Lower lobe of right lung (tissue), 2 donors: Measurements from ENCODE around the gene RAB24. TPM values are rescaled to one million over a fixed set of nuclear protein-coding genes. Genes with fewer than 3 reads are reported as not detected.
"Not testable (repeated sequence)": the region's sequence is repeated elsewhere in the genome, so short reads cannot be mapped to it uniquely, and the experiment has no call there.

Experiments
- ATAC-seq, 2 donors: fragments of 200-7000 bp; cut with Tn5 transposase; one replicate each; pipeline ENCODE4 v1.9.1; 2020 to 2022; ENCODE audit warnings: mild to moderate bottlenecking in 2 of 2, moderate library complexity in 2 of 2
- DNase-seq: peaks from one replicate; pipeline ENCODE4 v3.0.0-alpha.2; 2020
- H3K27ac ChIP-seq: fragments of 200-600 bp; one replicate; pipeline ENCODE4 v1.8.0; 2022
- H3K27me3 ChIP-seq: fragments of 200-600 bp; one replicate; pipeline ENCODE4 v1.8.0; 2022; ENCODE audit warnings: low read depth
- H3K36me3 ChIP-seq: fragments of 200-600 bp; one replicate; pipeline ENCODE4 v1.8.0; 2022; ENCODE audit warnings: mild to moderate bottlenecking
- H3K4me1 ChIP-seq: fragments of 200-600 bp; one replicate; pipeline ENCODE4 v1.8.0; 2022
- H3K4me3 ChIP-seq: fragments of 200-600 bp; one replicate; pipeline ENCODE4 v1.8.0; 2022; ENCODE audit warnings: mild to moderate bottlenecking
- H3K9me3 ChIP-seq: fragments of 200-600 bp; one replicate; pipeline ENCODE4 v1.8.0; 2022
- intact Hi-C: fragments of 100-400 bp; cut with DNase I; formaldehyde crosslinking; loops from one replicate; pipeline ENCODE4 v1.11.0; 2022
- total RNA-seq: library from RNA; stranded (reverse); fragmentation: NEBNext Ultra II Directional; extraction: Animal tissue kit (Norgen Biotek cat#: 25700); gene quantifications from one replicate; pipeline ENCODE4 v1.2.1, GENCODE V29; 2021
- TF ChIP-seq, protein P1 (sequence below): fragments of 200-600 bp; IDR thresholded peaks from one replicate; pipeline ENCODE4 v1.8.0; 2022; ENCODE audit warnings: antibody characterized with exemption, mild to moderate bottlenecking
- donor health status: DM: no; HTN: yes; CAD: no; lungs with severe emphysema.

The RAB24 gene
- total RNA-seq, 1 donor from 2014 or later, result 41.6 TPM

DNA sequence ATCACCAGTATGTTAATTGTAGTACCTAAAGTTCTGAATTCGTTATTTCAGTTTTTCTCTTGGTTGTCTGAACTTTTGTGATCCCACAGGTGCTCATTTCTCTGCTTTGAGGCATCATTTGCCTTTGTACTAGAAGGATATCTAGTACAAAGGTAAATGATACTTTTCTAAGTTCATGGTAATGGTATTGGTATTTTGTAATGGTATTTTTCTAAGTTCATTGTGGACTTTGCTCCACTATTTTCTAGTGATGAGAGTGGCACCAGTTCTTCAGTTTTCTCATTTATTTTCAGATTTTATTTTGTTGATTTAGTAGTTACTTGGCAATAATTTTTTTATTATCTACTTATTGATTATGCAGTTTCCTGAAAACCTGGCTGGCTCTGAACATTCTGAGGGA lies 42.0 kb downstream of the RAB24 start:
- DNase-seq, result no peak
- H3K27me3 ChIP-seq, result no peaks in the 10 kb centered on the region
- H3K4me1 ChIP-seq, result no peaks in the 10 kb centered on the region
- H3K9me3 ChIP-seq, result no peaks in the 10 kb centered on the region
- no peak overlapping the region for H3K4me3 ChIP-seq
- TF ChIP-seq, protein P1, sequence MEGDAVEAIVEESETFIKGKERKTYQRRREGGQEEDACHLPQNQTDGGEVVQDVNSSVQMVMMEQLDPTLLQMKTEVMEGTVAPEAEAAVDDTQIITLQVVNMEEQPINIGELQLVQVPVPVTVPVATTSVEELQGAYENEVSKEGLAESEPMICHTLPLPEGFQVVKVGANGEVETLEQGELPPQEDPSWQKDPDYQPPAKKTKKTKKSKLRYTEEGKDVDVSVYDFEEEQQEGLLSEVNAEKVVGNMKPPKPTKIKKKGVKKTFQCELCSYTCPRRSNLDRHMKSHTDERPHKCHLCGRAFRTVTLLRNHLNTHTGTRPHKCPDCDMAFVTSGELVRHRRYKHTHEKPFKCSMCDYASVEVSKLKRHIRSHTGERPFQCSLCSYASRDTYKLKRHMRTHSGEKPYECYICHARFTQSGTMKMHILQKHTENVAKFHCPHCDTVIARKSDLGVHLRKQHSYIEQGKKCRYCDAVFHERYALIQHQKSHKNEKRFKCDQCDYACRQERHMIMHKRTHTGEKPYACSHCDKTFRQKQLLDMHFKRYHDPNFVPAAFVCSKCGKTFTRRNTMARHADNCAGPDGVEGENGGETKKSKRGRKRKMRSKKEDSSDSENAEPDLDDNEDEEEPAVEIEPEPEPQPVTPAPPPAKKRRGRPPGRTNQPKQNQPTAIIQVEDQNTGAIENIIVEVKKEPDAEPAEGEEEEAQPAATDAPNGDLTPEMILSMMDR, result no peak
- intact Hi-C loops, result no loop called here
- H3K27ac ChIP-seq, result no peak overlapping the region
- no peak for ATAC-seq
- peaks cover 97% of the 10 kb centered on the region for H3K36me3 ChIP-seq

DNA sequence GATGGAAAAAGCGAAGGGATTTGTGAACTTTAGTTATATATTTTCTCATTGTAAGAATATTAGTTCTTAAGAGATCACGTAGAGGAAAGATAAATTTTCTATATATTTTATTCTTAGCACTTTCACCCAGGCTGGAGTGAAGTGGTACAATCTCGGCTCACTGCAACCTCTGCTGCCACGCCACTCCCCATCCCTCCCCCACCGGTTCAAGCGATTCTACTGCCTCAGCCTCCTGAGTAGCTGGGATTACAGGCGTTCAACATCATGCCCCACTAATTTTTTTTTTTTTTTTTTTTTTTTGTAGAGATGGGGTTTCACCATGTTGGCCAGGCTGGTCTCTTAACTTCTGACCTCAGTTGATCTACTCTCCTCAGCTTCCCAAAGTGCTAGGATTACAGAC lies 42.6 kb downstream of the RAB24 start:
- H3K27ac ChIP-seq, result no peak overlapping the region
- H3K36me3 ChIP-seq, result peaks cover 97% of the 10 kb centered on the region
- ATAC-seq (no peak), DNase-seq (no peak)
- H3K27me3 ChIP-seq, result no peaks in the 10 kb centered on the region
- TF ChIP-seq, protein P1, result no peak
- H3K4me1 ChIP-seq, result no peaks in the 10 kb centered on the region
- no peak overlapping the region for H3K4me3 ChIP-seq
- H3K9me3 ChIP-seq, result no peaks in the 10 kb centered on the region
- intact Hi-C loops, result no loop called here

DNA sequence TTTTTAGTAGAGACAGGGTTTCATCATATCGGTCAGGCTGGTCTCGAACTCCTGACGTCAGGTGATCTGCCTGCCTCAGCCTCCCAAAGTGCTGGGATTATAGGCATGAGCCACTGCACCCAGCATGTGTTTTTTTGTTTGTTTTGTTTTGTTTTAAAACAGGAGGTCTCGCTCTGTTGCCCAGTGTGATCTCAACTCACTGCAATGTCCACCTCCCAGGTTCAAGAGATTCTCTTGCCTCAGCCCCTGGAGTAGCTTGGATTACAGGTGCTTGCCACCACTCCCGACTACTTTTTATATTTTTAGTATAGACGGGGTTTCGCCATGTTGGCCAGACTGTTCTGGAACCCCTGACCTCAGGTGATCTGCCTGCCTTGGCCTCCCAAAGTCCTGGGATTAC lies 44.8 kb downstream of the RAB24 start:
- intact Hi-C loops, H3K4me1 ChIP-seq, H3K27me3 ChIP-seq, H3K4me3 ChIP-seq, DNase-seq, H3K27ac ChIP-seq, ATAC-seq, H3K9me3 ChIP-seq: not testable (repeated sequence)
- peaks cover 97% of the 10 kb centered on the region for H3K36me3 ChIP-seq

DNA sequence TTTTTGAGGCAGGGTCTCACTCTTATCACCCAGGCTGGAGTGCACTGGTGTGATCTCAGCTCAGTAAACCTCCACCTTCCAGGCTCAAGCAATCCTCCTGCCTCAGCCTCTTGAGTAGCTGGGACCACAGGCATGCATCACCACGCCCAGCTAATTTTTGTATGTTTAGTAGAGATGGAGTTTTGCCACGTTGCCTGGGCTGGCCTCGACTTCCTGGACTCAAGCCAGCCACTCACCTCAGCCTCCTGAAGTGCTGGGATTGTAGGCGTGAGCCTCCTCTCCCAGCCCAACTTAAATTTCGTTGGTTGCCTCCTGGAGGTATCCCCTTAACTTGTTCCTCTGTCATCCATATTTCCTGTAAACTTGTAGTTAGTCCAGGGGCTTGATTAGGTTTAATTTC lies 47.2 kb downstream of the RAB24 start:
- DNase-seq (peak; percentile 63), ATAC-seq (peak; percentile 71 to 76)
- intact Hi-C loops, result no loop called here
- H3K27ac ChIP-seq, result no peak overlapping the region
- H3K4me1 ChIP-seq, result no peaks in the 10 kb centered on the region
- H3K9me3 ChIP-seq, result no peaks in the 10 kb centered on the region
- TF ChIP-seq, protein P1, result no peak
- no peak overlapping the region for H3K4me3 ChIP-seq
- peaks cover 97% of the 10 kb centered on the region for H3K36me3 ChIP-seq
- H3K27me3 ChIP-seq, result no peaks in the 10 kb centered on the region

DNA sequence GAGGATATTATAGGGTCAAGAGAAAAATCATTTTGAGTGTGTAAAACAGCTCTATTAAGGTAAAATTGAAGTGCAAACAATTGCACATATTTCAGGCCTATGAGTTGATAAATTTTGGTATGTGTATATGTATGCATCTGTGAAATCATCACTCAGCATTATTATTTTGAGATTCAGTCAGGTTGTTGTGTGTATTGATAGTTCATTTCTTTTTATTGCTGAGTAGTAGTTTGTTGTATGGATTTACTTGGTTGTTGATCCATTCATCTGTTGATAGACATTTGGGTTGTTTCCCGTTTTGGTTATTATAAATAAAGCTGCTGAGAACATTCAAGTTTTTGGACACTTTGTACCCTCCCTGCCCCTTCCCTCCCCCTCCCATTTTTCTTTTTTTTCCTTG lies 50.3 kb downstream of the RAB24 start:
- H3K4me1 ChIP-seq, result no peaks in the 10 kb centered on the region
- H3K4me3 ChIP-seq, result no peak overlapping the region
- no peak overlapping the region for H3K27ac ChIP-seq
- no peaks in the 10 kb centered on the region for H3K9me3 ChIP-seq
- intact Hi-C loops, result no loop called here
- TF ChIP-seq, protein P1, result no peak
- peaks cover 97% of the 10 kb centered on the region for H3K36me3 ChIP-seq
- H3K27me3 ChIP-seq, result no peaks in the 10 kb centered on the region
- DNase-seq (no peak), ATAC-seq (no peak)

Other genes with a start within 250 kb of the RAB24 start
- gene FGFR4, start 216.8 kb downstream of the RAB24 start, total RNA-seq, result 59.7 TPM
- gene NSD1, start 169.9 kb downstream of the RAB24 start, total RNA-seq, result 75.5 TPM
- 101 TPM for gene PRELID1, start 80 bp upstream of the RAB24 start, total RNA-seq
- gene MXD3, start 8.2 kb upstream of the RAB24 start, total RNA-seq, result 10.8 TPM
- 108 TPM for gene LMAN2, start 47.9 kb upstream of the RAB24 start, total RNA-seq
- gene RGS14, start 54.2 kb upstream of the RAB24 start, total RNA-seq, result 16.2 TPM
- not detected for gene SLC34A1, start 80.7 kb upstream of the RAB24 start, total RNA-seq
- gene PFN3, start 96.9 kb upstream of the RAB24 start, total RNA-seq, result not detected
- gene F12, start 105.8 kb upstream of the RAB24 start, total RNA-seq, result 0.80 TPM
- gene GRK6, start 123.0 kb upstream of the RAB24 start, total RNA-seq, result 59.4 TPM
- 1.7 TPM for gene PRR7, start 143.1 kb upstream of the RAB24 start, total RNA-seq
- gene DBN1, start 169.9 kb upstream of the RAB24 start, total RNA-seq, result 23.1 TPM
- 47.1 TPM for gene PDLIM7, start 193.9 kb upstream of the RAB24 start, total RNA-seq
- 76.5 TPM for gene DOK3, start 206.1 kb upstream of the RAB24 start, total RNA-seq
- gene DDX41, start 213.2 kb upstream of the RAB24 start, total RNA-seq, result 69.4 TPM